Mesothelial cell of epicardium (in vitro differentiated cells): ENCODE data around the gene ELFN1. TPM values are rescaled to one million over a fixed set of nuclear protein-coding genes. Genes with fewer than 3 reads are reported as not detected.

Experiments
- DNase-seq, 2 experiments: peaks; one replicate each; pipeline ENCODE4 v3.0.0; 2021; ENCODE audit warnings: low spot score in 2 of 2; ENCODE audit not compliant: unreplicated experiment in 2 of 2
- H3K27ac Mint-ChIP-seq: 2 replicates; pipeline ENCODE4 v1.8.0; 2021; ENCODE audit warnings: mixed read lengths
- H3K27me3 Mint-ChIP-seq: 2 replicates; pipeline ENCODE4 v1.8.0; 2021; ENCODE audit warnings: low read depth, mixed read lengths
- H3K36me3 Mint-ChIP-seq: 2 replicates; pipeline ENCODE4 v1.8.0; 2021; ENCODE audit warnings: mixed read lengths
- H3K4me1 Mint-ChIP-seq: 2 replicates; pipeline ENCODE4 v1.8.0; 2021; ENCODE audit warnings: mixed read lengths
- H3K4me3 Mint-ChIP-seq: 2 replicates; pipeline ENCODE4 v1.8.0; 2021; ENCODE audit warnings: mild to moderate bottlenecking, moderate library complexity, mixed read lengths
- H3K9me3 Mint-ChIP-seq: 2 replicates; pipeline ENCODE4 v1.8.0; 2021; ENCODE audit warnings: mixed read lengths
- total RNA-seq: library from RNA; stranded (reverse); gene quantifications from 3 replicates; pipeline ENCODE4 v1.2.1, GENCODE V29; 2021
- TF ChIP-seq, protein P1 (sequence below): fragments of 200-600 bp; sonication (generic); IDR thresholded peaks from one replicate; pipeline ENCODE4 v1.5.0; 2021; ENCODE audit warnings: antibody characterized with exemption; ENCODE audit not compliant: unreplicated experiment

Gene ELFN1
- total RNA-seq, 1 donor from 2014 or later, result 13.5 TPM

DNA sequence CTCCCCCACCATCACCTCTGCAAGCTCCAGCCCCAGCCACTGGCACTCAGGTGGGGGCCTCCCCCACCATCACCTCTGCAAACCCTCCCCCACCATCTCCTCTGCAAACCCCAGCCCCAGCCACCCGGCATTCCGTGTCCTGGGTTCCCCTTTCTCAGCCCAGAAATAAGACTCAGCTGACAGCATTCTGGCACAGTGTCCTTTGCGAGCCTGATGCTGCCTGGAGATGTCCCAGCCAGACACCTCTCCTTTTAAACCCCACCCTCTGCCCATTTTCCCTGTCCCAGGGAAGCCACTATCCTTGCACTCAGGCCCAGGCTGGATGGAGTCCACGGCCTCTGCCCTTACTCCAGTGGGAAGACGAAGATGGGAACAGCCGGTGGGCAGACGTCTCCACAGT is 49.8 kb downstream of the ELFN1 start:
- H3K36me3 Mint-ChIP-seq, result peaks cover 8% of the 10 kb centered on the region
- H3K27ac Mint-ChIP-seq, result no peak overlapping the region
- H3K9me3 Mint-ChIP-seq, result no peaks in the 10 kb centered on the region
- H3K27me3 Mint-ChIP-seq, result no peaks in the 10 kb centered on the region
- TF ChIP-seq, protein P1, sequence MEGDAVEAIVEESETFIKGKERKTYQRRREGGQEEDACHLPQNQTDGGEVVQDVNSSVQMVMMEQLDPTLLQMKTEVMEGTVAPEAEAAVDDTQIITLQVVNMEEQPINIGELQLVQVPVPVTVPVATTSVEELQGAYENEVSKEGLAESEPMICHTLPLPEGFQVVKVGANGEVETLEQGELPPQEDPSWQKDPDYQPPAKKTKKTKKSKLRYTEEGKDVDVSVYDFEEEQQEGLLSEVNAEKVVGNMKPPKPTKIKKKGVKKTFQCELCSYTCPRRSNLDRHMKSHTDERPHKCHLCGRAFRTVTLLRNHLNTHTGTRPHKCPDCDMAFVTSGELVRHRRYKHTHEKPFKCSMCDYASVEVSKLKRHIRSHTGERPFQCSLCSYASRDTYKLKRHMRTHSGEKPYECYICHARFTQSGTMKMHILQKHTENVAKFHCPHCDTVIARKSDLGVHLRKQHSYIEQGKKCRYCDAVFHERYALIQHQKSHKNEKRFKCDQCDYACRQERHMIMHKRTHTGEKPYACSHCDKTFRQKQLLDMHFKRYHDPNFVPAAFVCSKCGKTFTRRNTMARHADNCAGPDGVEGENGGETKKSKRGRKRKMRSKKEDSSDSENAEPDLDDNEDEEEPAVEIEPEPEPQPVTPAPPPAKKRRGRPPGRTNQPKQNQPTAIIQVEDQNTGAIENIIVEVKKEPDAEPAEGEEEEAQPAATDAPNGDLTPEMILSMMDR, result no peak
- H3K4me3 Mint-ChIP-seq, result no peak overlapping the region
- peaks cover 7% of the 10 kb centered on the region for H3K4me1 Mint-ChIP-seq
- DNase-seq, result no peak

DNA sequence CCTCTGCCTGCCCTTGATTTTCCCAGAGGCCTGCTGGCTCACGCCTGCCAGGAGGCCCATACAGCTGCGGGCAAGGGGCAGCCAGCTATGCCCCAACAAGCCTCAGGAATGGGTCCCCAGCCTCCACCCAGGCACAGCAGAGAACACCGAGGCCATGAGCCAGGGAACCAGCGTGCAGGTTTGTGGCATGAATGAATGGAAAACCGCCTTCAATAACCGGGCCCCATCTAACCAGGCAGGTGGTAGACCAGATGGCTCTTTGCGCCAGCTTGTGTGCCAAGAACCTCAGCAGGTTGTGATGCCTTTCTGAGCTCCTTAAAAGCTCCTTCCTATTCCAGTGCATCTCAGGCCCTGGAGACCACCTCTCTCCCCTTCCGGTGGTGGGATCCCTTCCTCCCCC is 50.2 kb downstream of the ELFN1 start:
- peaks cover 7% of the 10 kb centered on the region for H3K4me1 Mint-ChIP-seq

DNA sequence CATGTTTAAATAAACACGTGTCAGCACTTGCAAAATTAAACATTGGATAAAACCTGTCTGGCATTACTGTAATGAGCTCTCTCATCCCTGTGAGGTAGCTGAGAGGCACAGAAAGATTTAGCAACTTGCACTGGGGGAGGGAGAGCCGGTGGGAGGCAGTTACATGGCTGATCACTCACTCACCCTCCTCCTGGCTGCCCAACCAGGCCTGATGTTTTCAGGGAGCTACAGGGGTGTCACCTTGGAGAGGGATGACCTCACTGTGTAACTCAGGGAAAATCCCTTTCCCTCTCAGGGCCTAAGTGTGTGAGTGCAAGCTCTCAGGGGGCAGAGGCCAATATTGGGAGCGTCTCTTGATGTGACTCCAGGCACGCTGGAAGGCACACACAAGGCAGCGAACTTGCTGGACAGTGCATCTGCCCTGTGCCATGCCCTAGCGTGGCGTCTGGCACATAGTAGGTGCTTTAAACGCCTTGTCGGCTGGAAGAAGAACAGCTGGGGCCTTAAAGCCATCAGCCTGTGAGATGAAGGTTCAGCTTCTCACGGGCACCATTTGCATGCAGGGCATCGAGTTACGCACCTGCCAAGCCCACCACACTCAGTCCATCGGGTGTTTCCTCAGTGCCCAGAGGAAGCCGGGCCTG is 51.1 kb downstream of the ELFN1 start:
- DNase-seq, result no peak
- Mint-ChIP-seq H3K4me1 (peaks cover 7% of the 10 kb centered on the region), H3K4me3 (no peak overlapping the region), H3K36me3 (peaks cover 8% of the 10 kb centered on the region), H3K27ac (no peak overlapping the region), H3K9me3 (no peaks in the 10 kb centered on the region), H3K27me3 (peaks cover 1% of the 10 kb centered on the region)
- TF ChIP-seq, protein P1, result no peak

More for the DNA sequence above, 50.2 kb downstream of the ELFN1 start:
- no peak for DNase-seq
- Mint-ChIP-seq H3K36me3 (peaks cover 8% of the 10 kb centered on the region), H3K27me3 (no peaks in the 10 kb centered on the region), H3K27ac (no peak overlapping the region), H3K9me3 (no peaks in the 10 kb centered on the region), H3K4me3 (no peak overlapping the region)
- TF ChIP-seq, protein P1, result no peak

DNA sequence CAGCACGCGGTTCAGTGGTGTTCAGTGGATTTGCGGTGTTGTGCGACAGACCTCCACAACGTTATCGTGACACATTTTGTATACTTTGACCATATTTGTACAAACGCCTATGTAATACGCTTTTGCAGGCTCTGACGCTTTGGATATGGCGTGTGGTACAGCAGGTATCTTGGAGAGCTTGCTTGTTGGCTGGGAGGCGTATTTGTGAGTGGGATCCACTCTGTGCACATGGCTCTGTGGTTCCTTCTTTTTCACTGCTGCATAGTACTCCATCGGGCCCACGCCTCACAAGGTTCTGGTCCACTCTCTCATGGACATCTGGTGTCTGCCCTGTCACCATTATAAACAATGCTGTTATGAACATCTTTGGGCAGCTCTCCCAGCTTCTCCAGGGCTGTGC is 53.2 kb downstream of the ELFN1 start:
- H3K4me1 Mint-ChIP-seq, result no peaks in the 10 kb centered on the region
- TF ChIP-seq, protein P1, result no peak
- H3K27ac Mint-ChIP-seq, result no peak overlapping the region
- no peaks in the 10 kb centered on the region for H3K9me3 Mint-ChIP-seq
- H3K27me3 Mint-ChIP-seq, result peaks cover 1% of the 10 kb centered on the region
- no peak for DNase-seq
- no peak overlapping the region for H3K4me3 Mint-ChIP-seq
- H3K36me3 Mint-ChIP-seq, result peaks cover 2% of the 10 kb centered on the region

DNA sequence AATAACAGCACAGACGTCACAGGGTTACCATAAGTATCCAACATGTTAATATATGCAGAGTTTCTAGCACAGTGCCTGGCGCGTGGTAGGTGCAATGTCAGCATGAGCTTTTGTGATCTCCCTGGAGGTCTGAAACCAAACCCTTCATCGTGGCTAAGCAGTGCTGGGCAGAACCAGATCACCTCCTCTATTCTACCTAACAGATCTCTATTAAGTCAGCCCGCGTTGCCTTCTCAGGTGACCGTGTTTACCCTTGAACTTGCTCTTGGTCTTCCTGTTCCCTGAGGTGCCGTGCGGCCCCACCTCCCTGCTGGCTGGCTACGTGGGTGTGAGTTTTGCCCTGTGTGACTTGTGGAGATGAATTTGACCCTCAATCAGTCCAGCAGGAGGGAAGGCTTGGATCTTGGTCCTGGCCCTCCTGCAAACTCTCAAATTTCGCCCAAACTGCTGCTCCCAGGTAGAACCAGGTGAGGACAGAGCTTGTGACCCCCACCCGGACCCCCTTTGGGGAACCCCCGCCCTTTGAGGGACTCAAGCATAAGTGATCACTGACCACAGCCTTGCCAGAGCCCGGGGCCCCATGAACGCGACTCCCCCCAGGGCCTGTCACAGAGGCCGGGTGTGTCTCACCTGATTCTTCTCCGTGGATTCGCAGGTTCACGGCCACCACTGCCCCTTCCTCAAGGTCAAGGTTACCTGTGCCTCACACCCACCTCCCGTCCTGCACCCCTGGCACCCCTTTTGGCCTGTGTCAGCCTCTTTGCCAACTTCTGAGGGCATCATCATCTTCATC is 54.2 kb downstream of the ELFN1 start:
- Mint-ChIP-seq H3K4me3 (no peak overlapping the region), H3K4me1 (no peaks in the 10 kb centered on the region), H3K27me3 (peaks cover 1% of the 10 kb centered on the region), H3K36me3 (peaks cover 5% of the 10 kb centered on the region), H3K9me3 (no peaks in the 10 kb centered on the region), H3K27ac (no peak overlapping the region)
- no peak for DNase-seq
- TF ChIP-seq, protein P1, result no peak
